ENCODE measurements around the gene CCDC197.

- TF ChIP-seq CTCF (conservative IDR thresholded peaks at IDR 0.05; ENCODE audit: low read length) (no peak), EZH2phosphoT487 (IDR thresholded peaks at IDR 0.05; ENCODE audit: borderline replicate concordance, low read depth, low read length) (no peak)
Observed at GRCh38 chr14:93958567-93959238, 38.4 kb upstream of the CCDC197 start.

Measured in OCI-LY7 (cell line).